HFF-Myc (cell line): Measurements from ENCODE around the gene GALNT10.

Experiments
- DNase-seq: peaks from one replicate; pipeline ENCODE4 v3.0.0-alpha.2; 2011; ENCODE audit warnings: low read depth; ENCODE audit errors: extremely low read depth
- H3K4me3 ChIP-seq: replicated peaks from 2 replicates; pipeline ENCODE4 v1.5.1; 2011; ENCODE audit warnings: low read depth, mild to moderate bottlenecking, control low read depth, low read length
- CTCF ChIP-seq: IDR thresholded peaks from 2 replicates; pipeline ENCODE4 v1.5.1; 2012; ENCODE audit warnings: mild to moderate bottlenecking, low read depth, low read length, control low read depth; ENCODE audit errors: missing control alignments

Gene GALNT10

GRCh38 chr5:154157483-154158378 lies 32.8 kb upstream of the GALNT10 start:
- no peak for DNase-seq

GRCh38 chr5:154158379-154158737 lies 32.2 kb upstream of the GALNT10 start:
- no peak overlapping the region for H3K4me3 ChIP-seq
- TF ChIP-seq CTCF = no peak
- DNase-seq = no peak

More at GRCh38 chr5:154157483-154158378, 32.8 kb upstream of the GALNT10 start:
- H3K4me3 ChIP-seq = no peak overlapping the region
- peak; percentile 64 for TF ChIP-seq CTCF

- no peak for DNase-seq
These were observed 31.2 kb upstream of the GALNT10 start for GRCh38 chr5:154159343-154159742.

GRCh38 chr5:154162539-154163151 lies 27.9 kb upstream of the GALNT10 start:
- TF ChIP-seq CTCF = no peak
- no peak for DNase-seq
- H3K4me3 ChIP-seq = no peak overlapping the region

More at GRCh38 chr5:154159343-154159742, 31.2 kb upstream of the GALNT10 start:
- H3K4me3 ChIP-seq = no peak overlapping the region
- no peak for TF ChIP-seq CTCF

GRCh38 chr5:154163327-154164248 lies 26.9 kb upstream of the GALNT10 start:
- TF ChIP-seq CTCF = no peak
- H3K4me3 ChIP-seq = no peak overlapping the region
- DNase-seq = no peak

GRCh38 chr5:154164249-154164581 lies 26.3 kb upstream of the GALNT10 start:
- H3K4me3 ChIP-seq = no peak overlapping the region
- TF ChIP-seq CTCF = no peak
- no peak for DNase-seq
